ENCODE measurements around the gene ME3. TPM values are rescaled to one million over a fixed set of nuclear protein-coding genes. Genes with fewer than 3 reads are reported as not detected.

Gene ME3
- polyA plus RNA-seq (2011; rRNA removed) (9.7 and 15.8 TPM in 2 replicates), polyA minus RNA-seq (2011; rRNA and poly(A)+ RNA removed) (18.0 and 37.1 TPM in 2 replicates)

DNA sequence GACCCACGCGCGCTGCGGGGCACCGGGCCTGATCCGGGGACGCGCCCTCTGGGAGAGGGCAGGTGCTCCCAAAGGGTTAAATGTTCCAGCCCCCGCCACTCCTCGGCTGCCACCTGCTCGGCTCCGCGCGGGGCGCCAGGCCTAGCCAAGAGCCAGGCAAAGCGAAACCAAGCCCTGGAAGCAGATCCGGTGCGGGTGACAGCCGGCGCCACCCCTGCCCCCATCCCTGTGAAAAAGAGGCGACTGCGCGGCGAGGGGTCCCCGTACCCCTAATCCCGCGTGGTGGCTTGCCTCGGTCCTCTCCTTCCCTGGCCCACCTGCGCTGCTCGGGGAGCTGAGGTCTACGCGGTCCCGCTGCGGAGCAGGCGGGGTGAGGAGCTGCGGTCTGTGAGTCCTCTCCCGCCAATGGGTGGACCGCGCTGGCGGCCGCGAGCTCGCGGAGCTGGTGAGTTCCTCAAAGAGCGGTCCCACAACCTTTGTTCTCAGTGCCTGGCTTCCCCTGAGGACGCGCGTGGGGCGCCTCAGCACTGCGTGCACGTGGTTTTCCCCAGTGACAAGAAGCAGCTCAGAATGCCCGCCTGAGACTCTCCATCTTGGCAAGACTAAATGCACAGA is at the start of gene ME3:
Gene ME3 (minus strand): TSS at position 610 of the 615 bp plus-strand sequence.
- ChIA-PET POLR2A (interaction anchor here (0.7 kb wide), 1 partner anchor 718 kb away, joined by 11 read pairs; no protein-coding TSS in a partner anchor), CTCF (interaction anchor here (3.0 kb wide), 1 partner anchor 64 kb away, joined by 9 read pairs; no protein-coding TSS in a partner anchor)
- H3K27me3 ChIP-seq (ENCODE audit: control insufficient read depth, insufficient read depth, low read length), result no peaks in the 10 kb centered on the region

GRCh38 chr11:86722006-86722405 is 49.6 kb upstream of the ME3 start:
- H3K4me3 ChIP-seq (ENCODE audit: low read depth, low read length), result no peak overlapping the region
- CTCF ChIA-PET, result interaction anchor here (0.5 to 1.8 kb wide), 5 partner anchors 17 to 950 kb away, joined by 3 to 5 read pairs (median 3); no protein-coding TSS in a partner anchor
- no peaks in the 10 kb centered on the region for H3K27me3 ChIP-seq (ENCODE audit: control insufficient read depth, insufficient read depth, low read length)
- no peak for DNase-seq (ENCODE audit: low read depth)
- POLR2A ChIA-PET, result no interaction called here
- H3K36me3 ChIP-seq (ENCODE audit: control insufficient read depth, insufficient read depth, low read length), result no peaks in the 10 kb centered on the region
- TF ChIP-seq, protein P1, sequence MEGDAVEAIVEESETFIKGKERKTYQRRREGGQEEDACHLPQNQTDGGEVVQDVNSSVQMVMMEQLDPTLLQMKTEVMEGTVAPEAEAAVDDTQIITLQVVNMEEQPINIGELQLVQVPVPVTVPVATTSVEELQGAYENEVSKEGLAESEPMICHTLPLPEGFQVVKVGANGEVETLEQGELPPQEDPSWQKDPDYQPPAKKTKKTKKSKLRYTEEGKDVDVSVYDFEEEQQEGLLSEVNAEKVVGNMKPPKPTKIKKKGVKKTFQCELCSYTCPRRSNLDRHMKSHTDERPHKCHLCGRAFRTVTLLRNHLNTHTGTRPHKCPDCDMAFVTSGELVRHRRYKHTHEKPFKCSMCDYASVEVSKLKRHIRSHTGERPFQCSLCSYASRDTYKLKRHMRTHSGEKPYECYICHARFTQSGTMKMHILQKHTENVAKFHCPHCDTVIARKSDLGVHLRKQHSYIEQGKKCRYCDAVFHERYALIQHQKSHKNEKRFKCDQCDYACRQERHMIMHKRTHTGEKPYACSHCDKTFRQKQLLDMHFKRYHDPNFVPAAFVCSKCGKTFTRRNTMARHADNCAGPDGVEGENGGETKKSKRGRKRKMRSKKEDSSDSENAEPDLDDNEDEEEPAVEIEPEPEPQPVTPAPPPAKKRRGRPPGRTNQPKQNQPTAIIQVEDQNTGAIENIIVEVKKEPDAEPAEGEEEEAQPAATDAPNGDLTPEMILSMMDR (IDR thresholded peaks at IDR 0.05; ENCODE audit: insufficient read depth, low read depth, low read length), result no peak

More for the DNA sequence above, at the start of gene ME3:
- peak within 1 kb of the TSS; percentile 54 for H3K4me3 ChIP-seq (ENCODE audit: low read depth, low read length)
- TF ChIP-seq, protein P1 (IDR thresholded peaks at IDR 0.05; ENCODE audit: insufficient read depth, low read depth, low read length), result no peak
- DNase-seq (ENCODE audit: low read depth), result no peak
- H3K36me3 ChIP-seq (ENCODE audit: control insufficient read depth, insufficient read depth, low read length), result no peaks in the 10 kb centered on the region

GRCh38 chr11:86720546-86720945 is 48.1 kb upstream of the ME3 start:
- Histone ChIP-seq H3K4me3 (ENCODE audit: low read depth, low read length) (no peak overlapping the region), H3K27me3 (ENCODE audit: control insufficient read depth, insufficient read depth, low read length) (no peaks in the 10 kb centered on the region), H3K36me3 (ENCODE audit: control insufficient read depth, insufficient read depth, low read length) (no peaks in the 10 kb centered on the region)
- TF ChIP-seq, protein P1 (IDR thresholded peaks at IDR 0.05; ENCODE audit: insufficient read depth, low read depth, low read length), result no peak
- no peak for DNase-seq (ENCODE audit: low read depth)
- ChIA-PET CTCF (interaction anchor here (0.7 to 1.8 kb wide), 5 partner anchors 58 to 112 kb away, joined by 3 to 10 read pairs (median 5); no protein-coding TSS in a partner anchor), POLR2A (interaction anchor here (1.4 kb wide), 1 partner anchor 20 kb away, joined by 4 read pairs; no protein-coding TSS in a partner anchor)

- H3K36me3 ChIP-seq (ENCODE audit: control insufficient read depth, insufficient read depth, low read length), result no peaks in the 10 kb centered on the region
- ChIA-PET CTCF (interaction anchor here (0.8 to 1.1 kb wide), 3 partner anchors 9 to 112 kb away, joined by 3 to 5 read pairs (median 3); no protein-coding TSS in a partner anchor), POLR2A (interaction anchor here (1.4 kb wide), 1 partner anchor 21 kb away, joined by 4 read pairs; no protein-coding TSS in a partner anchor)
- H3K27me3 ChIP-seq (ENCODE audit: control insufficient read depth, insufficient read depth, low read length), result no peaks in the 10 kb centered on the region
- DNase-seq (ENCODE audit: low read depth), result no peak
- H3K4me3 ChIP-seq (ENCODE audit: low read depth, low read length), result no peak overlapping the region
- TF ChIP-seq, protein P1 (IDR thresholded peaks at IDR 0.05; ENCODE audit: insufficient read depth, low read depth, low read length), result no peak
These were observed 47.5 kb upstream of the ME3 start for GRCh38 chr11:86719781-86720463.

GRCh38 chr11:86718999-86719398 is 46.6 kb upstream of the ME3 start:
- Histone ChIP-seq H3K27me3 (ENCODE audit: control insufficient read depth, insufficient read depth, low read length) (no peaks in the 10 kb centered on the region), H3K36me3 (ENCODE audit: control insufficient read depth, insufficient read depth, low read length) (no peaks in the 10 kb centered on the region), H3K4me3 (ENCODE audit: low read depth, low read length) (no peak overlapping the region)
- DNase-seq (ENCODE audit: low read depth), result no peak
- TF ChIP-seq, protein P1 (IDR thresholded peaks at IDR 0.05; ENCODE audit: insufficient read depth, low read depth, low read length), result no peak
- ChIA-PET POLR2A (interaction anchor here (1.4 kb wide), 1 partner anchor 22 kb away, joined by 4 read pairs; no protein-coding TSS in a partner anchor), CTCF (interaction anchor here (1.1 kb wide), 1 partner anchor 9 kb away, joined by 3 read pairs; no protein-coding TSS in a partner anchor)
